Adrenal gland (tissue), 12 donors: ENCODE results near the gene ARHGAP8. TPM values are rescaled to one million over a fixed set of nuclear protein-coding genes. Genes with fewer than 3 reads are reported as not detected.

ENCODE experiments used
- DNase-seq, 7 donors: peaks; one replicate each; pipeline ENCODE4 v3.0.0-alpha.2; 2019 to 2020
- H3K27ac ChIP-seq, 5 donors: fragments of 200-600 bp; sonication (generic) in 4 of 5; 1 replicate in 3 of 5; 2 replicates in 2 of 5; pipeline versions ENCODE4 v1.5.1 to v1.8.0; 2016 to 2020; ENCODE audit warnings: mild to moderate bottlenecking in 1 of 5
- H3K27me3 ChIP-seq: fragments of 200-600 bp; 2 replicates; pipeline ENCODE4 v1.8.0; 2021
- H3K36me3 ChIP-seq, 2 donors: fragments of 200-600 bp; replicated peaks in 1 of 2; 1 replicate in 1 of 2; 2 replicates in 1 of 2; pipeline versions ENCODE4 v1.5.1 to v1.8.0; 2018 to 2022
- H3K4me1 ChIP-seq, 2 donors: fragments of 200-600 bp; replicated peaks in 1 of 2; 1 replicate in 1 of 2; 2 replicates in 1 of 2; pipeline versions ENCODE4 v1.5.1 to v1.8.0; 2018 to 2021
- H3K4me3 ChIP-seq, 4 donors: fragments of 200-600 bp; sonication (generic) in 3 of 4; one replicate each; pipeline ENCODE4 v1.5.1; 2016 to 2018
- H3K9me3 ChIP-seq, 3 donors: fragments of 200-600 bp; sonication (generic) in 1 of 3; replicated peaks in 1 of 3; 1 replicate in 2 of 3; 2 replicates in 1 of 3; pipeline versions ENCODE4 v1.5.1 to v1.8.0; 2016 to 2021
- POLR2A ChIP-seq, 2 donors: fragments of 450-650 bp; IDR thresholded peaks; one replicate each; pipeline ENCODE4 v1.6.1; 2017; ENCODE audit warnings: antibody characterized with exemption in 2 of 2, mild to moderate bottlenecking in 2 of 2, moderate library complexity in 1 of 2
- WGBS, 4 donors: extraction: QIAGEN DNeasy Blood & Tissue Kit in 2 of 4; methylation state at CpG; one replicate each; pipeline versions ENCODE4 v1.1.5 to v1.1.7; 2013 to 2017; 5-methylcytosine and 5-hydroxymethylcytosine counted together
- intact Hi-C, 2 donors: fragments of 100-400 bp; cut with DNase I; formaldehyde crosslinking; loops; one replicate each; pipeline versions ENCODE4 v1.14.1 to v1.15.0; 2022 to 2023
- polyA plus RNA-seq, 3 donors: library from polyadenylated mRNA; stranded (reverse); fragments of 200-250 nt in 2 of 3; fragments of 350-450 nt in 1 of 3; fragmentation: Illumina TruSeq in 1 of 3; extraction: RNeasy Lipid Tissue Mini Kit (QIAGEN cat#74804) in 1 of 3; gene quantifications; one replicate each; pipeline ENCODE4 v1.2.3, GENCODE V29; 2013 to 2014
- total RNA-seq, 9 donors: library from RNA; depleted of rRNA in 4 of 9; stranded (reverse); fragments of >200 nt in 4 of 9; fragments of 120-200 nt in 1 of 9; fragmentation: NEBNext Ultra II Directional in 1 of 9; extraction: Animal tissue kit (Norgen Biotek cat#: 25700) in 1 of 9; gene quantifications; one replicate each; pipeline versions ENCODE4 v1.1.0 to v1.2.4, GENCODE V29; 2013 to 2023
- TF ChIP-seq, protein P1 (sequence below), 6 experiments: fragments of 450-650 bp in 4 of 6; fragments of 200-600 bp in 2 of 6; sonication (generic) in 1 of 6; IDR thresholded peaks; 1 replicate in 5 of 6; 2 replicates in 1 of 6; pipeline versions ENCODE4 v1.5.1 to v1.8.0; 2016 to 2021; ENCODE audit warnings: antibody characterized with exemption in 6 of 6, mild to moderate bottlenecking in 2 of 6, moderate library complexity in 1 of 6
- donor health status: healthy with polysubstance abuse.
- donor health status: Bipolar disorder and iron deficiency.
- donor health status: DM: yes; HTN: yes; CAD: no.
- donor health status: DM: no; HTN: no; CAD: no.
- donor health status: DM: no; HTN: no; CAD: no.
- donor health status: DM: yes; HTN: yes; CAD: no.

ARHGAP8 gene
- total and polyA plus RNA-seq, 12 donors: 0.12 to 17.8 (median 1.1) TPM

DNA sequence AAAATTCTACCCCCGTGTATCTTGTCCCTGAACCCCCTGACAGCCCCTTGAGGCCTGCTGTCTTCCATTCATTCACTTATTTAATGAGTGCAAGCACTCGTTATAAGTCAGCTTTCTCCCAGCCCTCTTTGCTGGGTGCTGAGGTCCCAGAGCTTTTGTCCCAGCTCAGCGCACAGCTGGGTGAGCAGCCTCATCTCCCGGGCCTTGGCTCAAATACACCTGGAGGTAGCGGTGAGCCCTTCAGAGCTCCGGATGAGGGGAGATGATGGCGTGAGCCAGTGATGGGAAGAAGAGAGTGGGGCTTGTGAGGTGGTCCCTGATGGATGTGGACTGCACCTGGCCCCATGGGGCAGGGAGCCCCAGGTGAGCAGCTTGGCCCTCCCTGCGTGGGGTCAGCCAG lies 18.1 kb upstream of the ARHGAP8 start:
- Histone ChIP-seq H3K4me3 (no peak overlapping the region), H3K36me3 (no peaks in the 10 kb centered on the region), H3K27ac (no peak overlapping the region), H3K4me1 (peaks cover 0 to 7% of the 10 kb centered on the region in 2 donors), H3K27me3 (peaks cover 8% of the 10 kb centered on the region), H3K9me3 (no peaks in the 10 kb centered on the region)
- intact Hi-C loops: no loop called here
- TF ChIP-seq POLR2A (IDR thresholded peaks at IDR 0.05): no peak
- TF ChIP-seq, protein P1, sequence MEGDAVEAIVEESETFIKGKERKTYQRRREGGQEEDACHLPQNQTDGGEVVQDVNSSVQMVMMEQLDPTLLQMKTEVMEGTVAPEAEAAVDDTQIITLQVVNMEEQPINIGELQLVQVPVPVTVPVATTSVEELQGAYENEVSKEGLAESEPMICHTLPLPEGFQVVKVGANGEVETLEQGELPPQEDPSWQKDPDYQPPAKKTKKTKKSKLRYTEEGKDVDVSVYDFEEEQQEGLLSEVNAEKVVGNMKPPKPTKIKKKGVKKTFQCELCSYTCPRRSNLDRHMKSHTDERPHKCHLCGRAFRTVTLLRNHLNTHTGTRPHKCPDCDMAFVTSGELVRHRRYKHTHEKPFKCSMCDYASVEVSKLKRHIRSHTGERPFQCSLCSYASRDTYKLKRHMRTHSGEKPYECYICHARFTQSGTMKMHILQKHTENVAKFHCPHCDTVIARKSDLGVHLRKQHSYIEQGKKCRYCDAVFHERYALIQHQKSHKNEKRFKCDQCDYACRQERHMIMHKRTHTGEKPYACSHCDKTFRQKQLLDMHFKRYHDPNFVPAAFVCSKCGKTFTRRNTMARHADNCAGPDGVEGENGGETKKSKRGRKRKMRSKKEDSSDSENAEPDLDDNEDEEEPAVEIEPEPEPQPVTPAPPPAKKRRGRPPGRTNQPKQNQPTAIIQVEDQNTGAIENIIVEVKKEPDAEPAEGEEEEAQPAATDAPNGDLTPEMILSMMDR (IDR thresholded peaks at IDR 0.05): no peak
- no peak for DNase-seq
- 79 to 87% (median 82%) methylated on average over 6 to 8 of the region's 8 CpGs for WGBS, 4 donors

DNA sequence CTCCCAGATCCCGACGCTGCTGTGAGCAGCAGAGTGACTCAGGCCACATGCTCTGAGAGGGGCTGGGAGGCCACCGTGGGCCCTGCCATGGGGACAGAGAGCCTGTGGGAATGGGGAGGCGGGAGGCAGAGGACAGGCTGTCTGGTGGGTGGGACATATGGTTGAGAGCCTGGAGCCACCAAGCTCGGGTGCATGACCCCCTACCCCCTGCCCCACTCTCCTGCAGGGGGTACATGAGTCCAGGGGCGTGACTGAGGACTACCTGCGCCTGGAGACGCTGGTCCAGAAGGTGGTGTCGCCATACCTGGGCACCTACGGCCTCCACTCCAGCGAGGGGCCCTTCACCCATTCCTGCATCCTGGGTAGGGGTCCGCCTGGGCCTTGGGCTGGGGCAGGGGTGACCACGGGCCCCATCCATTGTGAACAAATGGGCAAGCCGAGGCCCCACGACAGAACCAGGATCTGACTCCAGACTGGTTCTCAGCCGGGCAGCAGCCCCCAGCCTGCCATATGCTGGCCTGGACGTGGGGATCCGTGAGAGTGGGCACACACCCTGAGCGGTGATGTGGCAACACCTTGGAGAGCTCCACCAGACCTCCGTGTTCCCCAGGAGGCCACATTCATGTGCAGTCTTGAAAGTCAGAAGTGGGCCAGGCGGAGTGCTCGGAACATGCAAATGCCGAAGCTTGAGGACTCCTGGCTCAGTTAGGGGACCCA lies 17.4 kb upstream of the ARHGAP8 start:
- no peak overlapping the region for H3K4me3 ChIP-seq
- DNase-seq: no peak
- H3K9me3 ChIP-seq: no peaks in the 10 kb centered on the region
- 76 to 80% (median 79%) methylated on average over 11 to 23 of the region's 23 CpGs for WGBS, 4 donors
- no peak overlapping the region for H3K27ac ChIP-seq
- intact Hi-C loops: no loop called here
- no peaks in the 10 kb centered on the region for H3K36me3 ChIP-seq
- TF ChIP-seq, protein P1 (IDR thresholded peaks at IDR 0.05): no peak
- TF ChIP-seq POLR2A (IDR thresholded peaks at IDR 0.05): no peak
- peaks cover 0 to under 1% of the 10 kb centered on the region in 2 donors for H3K4me1 ChIP-seq
- H3K27me3 ChIP-seq: peaks cover 8% of the 10 kb centered on the region

DNA sequence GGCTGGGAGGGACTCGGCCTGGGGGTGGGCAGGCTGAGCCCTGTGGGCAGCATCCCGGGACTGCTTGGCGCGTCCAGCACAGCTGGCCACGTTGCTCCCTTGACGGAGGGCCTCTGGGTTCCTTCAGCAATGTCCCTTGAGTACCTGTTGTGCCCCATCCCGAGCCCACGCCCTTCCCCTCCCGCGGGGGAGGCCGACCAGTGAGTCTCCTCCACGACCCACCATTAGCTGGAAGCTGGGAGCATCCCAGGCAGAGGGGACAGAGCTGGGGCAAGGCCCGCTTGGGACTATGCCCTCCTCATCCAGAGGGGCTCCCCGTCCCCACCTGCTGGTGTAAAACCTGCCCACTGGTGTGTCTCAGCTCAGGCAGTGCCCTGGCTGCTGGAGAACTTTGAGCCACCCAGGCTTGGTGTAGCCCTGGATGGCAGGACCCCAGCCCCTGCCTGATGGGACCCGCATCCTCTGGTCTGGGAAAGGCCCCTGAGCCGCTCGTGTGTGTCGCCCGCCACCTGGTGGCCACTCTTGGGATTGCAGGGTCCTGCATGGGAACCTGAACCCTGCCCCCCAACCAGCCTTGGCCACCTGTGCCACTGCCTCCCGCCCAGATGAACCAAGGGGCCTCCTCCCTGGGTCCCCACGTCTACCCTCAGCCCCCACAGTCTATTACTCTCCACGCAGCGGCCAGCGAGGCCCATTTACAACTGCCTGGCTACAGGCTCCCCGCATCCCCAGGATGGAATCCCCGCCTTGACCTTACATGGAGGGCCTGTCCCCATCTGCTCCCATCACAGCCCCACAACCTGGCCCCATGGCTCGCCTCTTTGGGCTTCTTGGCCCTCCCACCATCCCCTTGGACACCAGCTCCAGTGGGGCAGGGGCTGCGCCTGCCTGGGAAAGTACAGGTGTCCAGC lies 16.6 kb upstream of the ARHGAP8 start:
- no peak overlapping the region for H3K4me3 ChIP-seq
- peaks cover 8% of the 10 kb centered on the region for H3K27me3 ChIP-seq
- intact Hi-C loops: loop anchor here (2.0 kb wide), 2 partner anchors 37 to 39 kb away; no protein-coding TSS in a partner anchor
- no peak overlapping the region for H3K27ac ChIP-seq
- H3K4me1 ChIP-seq: no peaks in the 10 kb centered on the region
- WGBS, 4 donors: 30 to 41% (median 35%) methylated on average over 12 to 28 of the region's 28 CpGs
- DNase-seq: peak; percentile 62 to 86 (median 80)
- TF ChIP-seq, protein P1 (IDR thresholded peaks at IDR 0.05): peak; percentile 91 to 100 (median 95)
- TF ChIP-seq POLR2A (IDR thresholded peaks at IDR 0.05): no peak
- no peaks in the 10 kb centered on the region for H3K36me3 ChIP-seq
- H3K9me3 ChIP-seq: no peaks in the 10 kb centered on the region
